Measurements from ENCODE around the gene GEMIN5.
"Not testable (repeated sequence)": the region's sequence is repeated elsewhere in the genome, so short reads cannot be mapped to it uniquely, and the experiment has no call there.

The GEMIN5 gene

GRCh38 chr5:154945695-154946301 is 7.8 kb upstream of the GEMIN5 start:
- no peak for DNase-seq (ENCODE audit: low read depth in 2 of 2, low spot score in 1 of 2)

- DNase-seq (ENCODE audit: low read depth in 2 of 2, low spot score in 1 of 2) = no peak
Observed at GRCh38 chr5:154944716-154945115, 6.7 kb upstream of the GEMIN5 start.

DNA sequence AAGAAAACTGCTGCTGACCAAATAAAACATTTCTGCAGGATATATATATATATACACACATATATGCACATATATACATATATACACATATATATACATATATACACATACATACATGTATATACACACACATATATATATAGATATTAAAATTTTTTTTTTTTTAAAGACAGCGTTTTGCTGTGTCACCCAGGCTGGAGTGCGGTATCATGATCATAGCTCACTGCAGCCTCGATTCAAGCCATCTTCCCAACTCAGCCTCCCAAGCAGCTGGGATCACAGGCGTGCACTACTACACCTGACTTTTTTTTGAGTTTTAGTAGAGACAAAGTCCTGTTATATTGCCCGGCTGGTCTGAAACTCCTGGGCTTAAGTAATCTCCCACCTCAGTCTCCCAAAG is 5.5 kb upstream of the GEMIN5 start:
- DNase-seq (ENCODE audit: low read depth in 2 of 2, low spot score in 1 of 2) = no peak

DNA sequence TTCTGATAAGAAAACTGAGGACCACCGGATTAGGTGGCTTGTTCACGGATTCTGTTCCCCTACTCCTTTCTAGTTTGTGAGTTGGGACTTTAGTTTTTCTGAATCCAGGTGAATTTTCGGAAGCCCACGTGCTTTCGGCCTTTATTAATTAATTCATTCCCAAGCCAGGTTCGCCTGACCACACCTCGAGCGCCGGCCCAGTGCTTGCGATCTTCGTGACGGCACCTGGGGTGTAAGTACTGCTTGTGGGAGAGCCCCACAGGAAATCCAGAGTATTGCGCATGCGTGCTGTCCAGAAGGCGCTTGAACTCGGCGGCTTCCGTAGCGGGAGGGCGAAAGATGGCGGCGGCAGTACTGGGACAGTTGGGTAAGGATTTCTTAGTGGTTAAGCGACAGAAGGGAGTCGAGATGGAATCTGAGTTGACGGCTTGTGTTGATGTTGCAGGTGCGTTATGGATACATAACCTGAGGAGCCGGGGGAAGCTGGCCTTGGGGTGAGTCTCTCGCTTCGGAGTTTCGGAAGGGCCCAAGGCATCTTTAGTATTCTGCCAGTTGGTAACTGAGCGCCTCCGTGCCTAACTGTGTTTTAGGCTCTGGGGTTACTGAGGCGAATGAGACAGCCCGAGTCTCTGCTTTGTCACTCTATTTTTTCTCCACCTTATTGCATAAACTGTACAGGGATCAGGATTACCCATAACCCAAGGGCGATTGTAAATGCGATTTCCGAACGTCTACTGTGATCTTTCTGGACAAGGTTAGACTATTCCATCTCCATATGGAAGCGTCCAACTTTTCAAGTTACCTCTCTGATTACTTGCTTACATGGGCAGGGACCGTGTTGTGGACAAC is 3.0 kb upstream of the GEMIN5 start, which contains the start of gene MRPL22:
Gene MRPL22 (plus strand): TSS at position 302 of the 849 bp plus-strand sequence. CDS start 38 bp downstream, at position 340.
- DNase-seq (ENCODE audit: low read depth in 2 of 2, low spot score in 1 of 2) = peak; percentile 90 to 94

- no peak for DNase-seq (ENCODE audit: low read depth in 2 of 2, low spot score in 1 of 2)
Observed at GRCh38 chr5:154940375-154940771, 2.4 kb upstream of the GEMIN5 start.

DNA sequence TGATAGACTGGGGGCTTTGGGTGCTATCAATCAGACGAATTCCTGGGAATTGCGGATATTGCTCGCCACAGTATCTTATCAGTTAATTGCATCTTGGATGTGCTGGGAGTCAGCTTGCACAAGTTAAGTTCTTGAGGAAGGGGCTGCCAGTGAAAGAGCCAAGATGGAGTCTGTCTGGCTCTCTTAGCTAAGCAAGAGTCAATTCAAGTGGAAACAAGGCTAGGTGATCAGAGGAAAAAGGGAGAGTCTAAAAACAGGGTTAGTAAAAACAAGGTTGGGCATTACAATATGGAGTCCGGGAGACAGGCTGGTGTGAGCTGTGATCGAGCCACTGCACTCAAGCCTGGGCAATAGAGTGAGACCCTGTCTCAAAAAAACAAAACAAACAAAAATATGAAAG is 1.4 kb upstream of the GEMIN5 start:
- DNase-seq (ENCODE audit: low read depth in 2 of 2, low spot score in 1 of 2) = not testable (repeated sequence)

- DNase-seq (ENCODE audit: low read depth in 2 of 2, low spot score in 1 of 2) = no peak
Observed at GRCh38 chr5:154937186-154937717, 759 bp downstream of the GEMIN5 start.

- no peak for DNase-seq (ENCODE audit: low read depth in 2 of 2, low spot score in 1 of 2)
Observed at GRCh38 chr5:154934881-154935280, 3.1 kb downstream of the GEMIN5 start.

DNA sequence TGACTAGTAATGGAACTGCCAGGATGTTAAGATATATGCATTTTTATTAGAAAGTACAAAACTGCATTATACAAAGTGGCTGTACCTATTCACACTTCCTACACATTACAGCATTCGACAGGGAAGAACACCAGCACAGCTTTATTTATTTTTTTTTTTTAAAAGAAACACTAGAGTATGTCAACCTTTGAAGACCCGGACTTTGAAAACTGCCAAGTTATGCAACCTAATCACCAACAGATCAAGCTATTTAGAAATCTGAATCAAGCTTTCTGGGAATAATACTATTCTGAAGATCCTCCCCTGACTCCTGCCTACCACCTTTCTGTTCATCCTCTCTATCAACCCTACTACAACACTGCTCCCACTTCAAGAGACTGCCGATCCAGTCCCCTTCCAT is 4.5 kb downstream of the GEMIN5 start:
- DNase-seq (ENCODE audit: low read depth in 2 of 2, low spot score in 1 of 2) = no peak

DNA sequence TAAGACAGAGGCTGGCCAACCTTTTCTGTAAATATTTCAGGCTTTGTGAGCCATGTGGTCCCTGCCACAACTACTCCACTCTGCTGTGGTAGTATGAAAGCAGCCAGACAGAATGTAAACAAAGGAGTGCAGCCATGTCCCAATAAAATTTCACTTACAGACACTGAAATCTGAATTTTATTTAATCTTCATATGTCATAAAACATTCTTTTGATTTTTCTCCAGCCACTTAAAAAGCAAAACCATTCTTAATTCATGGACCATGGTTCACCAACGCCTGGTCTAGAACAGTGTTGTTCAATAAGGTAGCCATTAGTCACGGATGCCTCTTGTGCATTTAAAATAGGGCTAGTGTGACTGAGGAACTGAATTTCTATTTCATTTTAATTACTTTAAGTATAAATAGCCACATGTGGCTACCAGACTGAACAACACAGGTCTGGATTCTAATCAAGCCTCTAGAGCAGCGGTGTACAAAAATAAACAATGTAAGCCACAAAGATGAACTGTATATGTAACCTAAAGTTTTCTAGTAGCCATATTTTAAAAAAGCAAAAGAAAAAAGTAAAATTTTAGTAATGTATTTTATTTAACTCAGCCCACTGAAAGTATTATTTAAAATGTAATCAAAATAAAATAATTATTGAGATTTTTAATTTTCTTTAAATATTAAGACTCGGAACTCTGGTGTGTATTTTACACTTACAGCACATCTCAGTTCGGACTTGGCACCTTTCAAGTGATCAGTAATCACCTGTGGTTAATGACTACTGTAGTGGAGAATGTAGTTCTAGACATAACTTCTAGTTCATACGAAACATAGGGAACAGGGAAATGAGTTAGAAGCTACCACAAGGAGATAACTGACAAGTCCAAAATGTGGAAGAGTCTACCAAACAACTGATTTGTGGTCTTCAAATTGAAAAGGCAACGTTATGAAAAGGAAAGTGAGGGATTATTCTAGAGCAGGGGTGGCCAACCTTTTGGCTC is 14.3 kb downstream of the GEMIN5 start:
- DNase-seq (ENCODE audit: low read depth in 2 of 2, low spot score in 1 of 2) = no peak

DNA sequence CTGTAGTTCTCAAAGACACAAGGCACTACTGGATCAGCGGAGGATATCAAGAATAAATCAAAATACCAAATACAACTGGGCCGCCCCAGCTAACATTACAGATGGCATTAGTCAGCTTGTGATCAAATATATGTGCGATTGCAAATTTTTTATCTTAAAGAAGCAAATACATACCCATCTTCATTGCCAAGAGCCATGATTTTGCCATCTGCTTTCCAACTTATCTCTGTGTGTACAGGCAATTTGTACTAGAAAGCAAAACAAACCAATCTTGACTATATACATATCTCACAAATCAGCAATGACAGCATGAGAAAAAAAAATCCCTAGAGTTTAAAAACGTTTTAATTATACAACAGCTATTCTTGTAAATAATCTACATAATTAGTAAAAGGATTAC is 20.3 kb downstream of the GEMIN5 start:
- no peak for DNase-seq (ENCODE audit: low read depth in 2 of 2, low spot score in 1 of 2)

- no peak for DNase-seq (ENCODE audit: low read depth in 2 of 2, low spot score in 1 of 2)
Observed at GRCh38 chr5:154916874-154917273, 21.1 kb downstream of the GEMIN5 start.

DNA sequence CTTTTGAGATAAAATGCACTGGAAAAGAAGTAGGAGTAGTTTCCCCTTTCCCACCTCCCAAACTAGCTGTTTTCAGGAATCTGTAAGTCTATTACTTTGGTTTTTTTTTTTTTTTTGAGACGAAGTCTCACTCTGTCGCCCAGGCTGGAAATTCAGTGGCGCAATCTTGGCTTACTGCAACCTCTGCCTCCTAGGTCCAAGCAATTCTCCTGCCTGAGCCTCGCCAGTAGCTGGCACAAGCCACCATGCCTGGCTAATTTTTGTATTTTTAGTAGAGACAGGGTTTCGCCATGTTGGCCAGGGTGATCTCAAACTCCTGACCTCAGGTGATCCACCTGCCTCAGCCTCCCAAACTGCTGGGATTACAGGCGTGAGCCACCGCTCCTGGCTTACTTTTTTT is 32.4 kb downstream of the GEMIN5 start:
- not testable (repeated sequence) for DNase-seq (ENCODE audit: low read depth in 2 of 2, low spot score in 1 of 2)

GRCh38 chr5:154901913-154902312 is 36.1 kb downstream of the GEMIN5 start:
- no peak for DNase-seq (ENCODE audit: low read depth in 2 of 2, low spot score in 1 of 2)

DNA sequence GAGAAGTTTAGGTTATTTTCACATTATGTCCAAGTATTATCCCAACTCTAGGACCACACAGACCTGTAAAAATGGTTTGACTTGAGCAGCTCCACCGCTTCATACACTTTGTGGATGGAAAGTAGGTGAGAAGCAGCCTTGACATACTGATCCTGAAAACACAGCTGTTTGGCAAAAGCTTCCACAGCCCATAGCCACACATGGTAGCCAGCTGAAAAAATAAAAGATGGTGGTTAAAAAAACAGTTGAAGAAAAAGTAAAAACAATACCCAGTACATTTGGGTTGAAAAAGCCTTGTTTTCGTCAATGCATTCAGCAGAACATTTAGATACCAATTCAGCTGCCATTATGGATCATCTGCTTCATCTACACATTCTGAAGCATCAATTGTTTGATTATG is 36.7 kb downstream of the GEMIN5 start:
- no peak for DNase-seq (ENCODE audit: low read depth in 2 of 2, low spot score in 1 of 2)

DNA sequence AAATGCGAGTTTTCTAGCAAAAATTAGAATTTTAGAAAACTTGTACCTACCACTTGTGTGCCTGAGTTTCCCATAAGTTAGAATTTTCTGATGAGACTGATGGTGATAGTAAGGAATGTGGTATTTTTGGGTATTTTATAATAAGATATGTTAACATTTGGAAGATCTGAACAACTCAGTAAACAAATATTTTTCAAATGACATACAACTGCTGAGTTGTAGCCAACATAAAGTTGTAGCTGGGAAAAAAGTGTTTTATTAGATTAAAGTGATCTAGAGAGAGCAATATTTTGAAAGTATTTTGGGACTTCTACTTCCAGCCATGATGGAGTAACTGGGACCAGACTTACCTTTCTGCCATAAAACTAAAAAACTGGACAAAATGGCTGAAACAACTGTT is 37.9 kb downstream of the GEMIN5 start:
- DNase-seq (ENCODE audit: low read depth in 2 of 2, low spot score in 1 of 2) = no peak

- DNase-seq (ENCODE audit: low read depth in 2 of 2, low spot score in 1 of 2) = no peak
Observed at GRCh38 chr5:154899151-154899816, 38.7 kb downstream of the GEMIN5 start.

DNA sequence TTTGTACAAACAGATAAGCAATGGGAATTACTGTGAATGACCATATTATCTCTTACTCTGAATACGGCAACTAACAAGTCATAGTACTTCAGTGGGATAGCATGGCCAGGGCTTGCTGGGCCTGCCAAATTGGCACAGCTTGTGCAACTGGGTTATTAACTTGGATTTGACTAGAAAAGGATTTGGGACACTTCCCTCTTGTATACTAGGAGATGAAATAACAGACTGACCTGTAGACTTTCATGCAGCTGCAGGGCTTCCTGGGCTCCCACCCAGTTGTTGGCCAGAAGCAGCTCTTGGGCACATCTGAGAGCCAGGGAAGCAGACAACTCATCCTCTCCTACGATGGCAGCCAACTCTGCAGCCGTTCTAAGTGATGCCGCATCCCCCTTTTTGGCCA is 39.8 kb downstream of the GEMIN5 start:
- DNase-seq (ENCODE audit: low read depth in 2 of 2, low spot score in 1 of 2) = no peak

- DNase-seq (ENCODE audit: low read depth in 2 of 2, low spot score in 1 of 2) = no peak
Observed at GRCh38 chr5:154896562-154897165, 41.3 kb downstream of the GEMIN5 start.

Data from stimulated activated CD8-positive, alpha-beta memory T cell treated with anti-CD3 and anti-CD28 coated beads, Interleukin-4, amount 100 ng/mL, for 1 hour (primary cell).